ENCODE data around the gene PEX19. TPM values are rescaled to one million over a fixed set of nuclear protein-coding genes. Genes with fewer than 3 reads are reported as not detected.

Gene PEX19
- total and polyA plus RNA-seq, 12 donors: 15.5 to 165 (median 85.0) TPM

DNA sequence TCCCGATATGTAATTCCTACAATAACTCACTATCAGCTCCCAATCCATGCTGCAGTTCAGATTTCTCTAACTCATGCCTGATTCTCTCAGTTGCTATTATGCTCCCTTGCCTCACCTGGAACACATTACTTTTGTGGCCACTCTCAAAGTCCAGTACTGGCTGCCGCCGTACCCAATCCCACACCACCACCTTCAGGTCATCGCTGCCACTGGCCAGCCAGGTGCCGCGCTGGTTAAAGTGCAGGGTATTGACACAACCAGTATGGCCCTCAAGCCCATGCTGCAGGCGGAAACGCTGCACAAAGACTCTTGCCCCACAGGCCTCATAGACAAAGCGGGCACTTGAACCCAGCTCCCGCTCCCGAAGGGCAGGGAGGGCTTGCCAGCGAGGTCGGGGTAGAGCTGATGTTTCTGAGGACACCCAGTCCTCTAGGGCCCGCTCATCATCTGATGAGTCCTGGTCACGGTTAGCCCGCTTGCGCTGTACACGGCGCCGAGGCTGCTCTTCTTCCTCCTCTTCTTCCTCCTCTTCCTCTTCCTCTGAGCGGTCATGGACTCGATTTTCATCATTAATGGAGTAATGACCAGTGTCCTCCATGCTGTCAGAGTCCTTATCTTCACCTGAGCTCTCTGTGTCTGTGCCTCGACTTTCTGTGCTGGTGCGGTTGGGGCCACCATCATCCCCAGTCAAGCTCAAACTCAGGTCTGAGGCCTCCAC lies 45.2 kb downstream of the PEX19 start:
- Histone ChIP-seq H3K27me3 (no peaks in the 10 kb centered on the region), H3K9me3 (replicated peaks in 1 of 3) (no peaks in the 10 kb centered on the region), H3K36me3 (replicated peaks in 1 of 2) (peaks cover 0 to 82% of the 10 kb centered on the region in 2 donors), H3K27ac (no peak overlapping the region), H3K4me1 (replicated peaks in 1 of 2) (peaks cover 5 to 17% of the 10 kb centered on the region in 2 donors), H3K4me3 (no peak overlapping the region)
- intact Hi-C loops (cut with DNase I): loop anchor here in 1 of 2 donors (10.0 kb wide), 1 partner anchor 45 kb away; the partner anchor contains the start of gene CASQ1
- no peak for TF ChIP-seq POLR2A (IDR thresholded peaks at IDR 0.05)
- TF ChIP-seq, protein P1, sequence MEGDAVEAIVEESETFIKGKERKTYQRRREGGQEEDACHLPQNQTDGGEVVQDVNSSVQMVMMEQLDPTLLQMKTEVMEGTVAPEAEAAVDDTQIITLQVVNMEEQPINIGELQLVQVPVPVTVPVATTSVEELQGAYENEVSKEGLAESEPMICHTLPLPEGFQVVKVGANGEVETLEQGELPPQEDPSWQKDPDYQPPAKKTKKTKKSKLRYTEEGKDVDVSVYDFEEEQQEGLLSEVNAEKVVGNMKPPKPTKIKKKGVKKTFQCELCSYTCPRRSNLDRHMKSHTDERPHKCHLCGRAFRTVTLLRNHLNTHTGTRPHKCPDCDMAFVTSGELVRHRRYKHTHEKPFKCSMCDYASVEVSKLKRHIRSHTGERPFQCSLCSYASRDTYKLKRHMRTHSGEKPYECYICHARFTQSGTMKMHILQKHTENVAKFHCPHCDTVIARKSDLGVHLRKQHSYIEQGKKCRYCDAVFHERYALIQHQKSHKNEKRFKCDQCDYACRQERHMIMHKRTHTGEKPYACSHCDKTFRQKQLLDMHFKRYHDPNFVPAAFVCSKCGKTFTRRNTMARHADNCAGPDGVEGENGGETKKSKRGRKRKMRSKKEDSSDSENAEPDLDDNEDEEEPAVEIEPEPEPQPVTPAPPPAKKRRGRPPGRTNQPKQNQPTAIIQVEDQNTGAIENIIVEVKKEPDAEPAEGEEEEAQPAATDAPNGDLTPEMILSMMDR (IDR thresholded peaks at IDR 0.05): no peak
- 93 to 95% (median 95%) methylated on average over 20 to 24 of the region's 24 CpGs for WGBS, 4 donors
- no peak for DNase-seq

- peak in 6 of 7 donors; percentile 61 to 84 (median 80) for DNase-seq
- Histone ChIP-seq H3K9me3 (replicated peaks in 1 of 3) (no peaks in the 10 kb centered on the region), H3K36me3 (replicated peaks in 1 of 2) (peaks cover 0 to 76% of the 10 kb centered on the region in 2 donors), H3K4me1 (replicated peaks in 1 of 2) (peaks cover 5 to 24% of the 10 kb centered on the region in 2 donors), H3K4me3 (no peak overlapping the region), H3K27ac (no peak overlapping the region), H3K27me3 (no peaks in the 10 kb centered on the region)
- TF ChIP-seq, protein P1 (IDR thresholded peaks at IDR 0.05): no peak
- no peak for TF ChIP-seq POLR2A (IDR thresholded peaks at IDR 0.05)
- intact Hi-C loops (cut with DNase I): no loop called here
- 40 to 64% (median 52%) methylated on average over 5 of the region's 5 CpGs for WGBS, 4 donors
Observed at GRCh38 chr1:160238408-160238807, 46.5 kb downstream of the PEX19 start.

DNA sequence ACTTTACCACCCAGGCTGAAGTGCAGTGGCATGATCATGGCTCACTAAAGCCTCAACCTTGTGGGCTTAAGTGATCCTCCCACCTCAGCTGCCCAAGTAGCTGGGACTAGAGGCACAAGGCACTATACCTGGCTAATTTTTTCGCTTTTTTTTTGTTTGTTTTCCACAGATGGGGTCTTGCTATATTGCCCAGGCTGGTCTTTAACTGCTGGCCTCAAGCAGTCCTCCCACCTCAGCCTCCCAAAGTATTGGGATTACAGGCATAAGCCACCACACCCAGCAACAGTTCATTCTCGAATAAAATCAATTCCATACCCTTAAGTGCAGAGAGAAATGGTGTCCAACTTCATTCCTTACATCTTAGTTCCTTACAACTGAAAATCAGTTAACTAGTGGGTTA lies 47.4 kb downstream of the PEX19 start:
- no peak for TF ChIP-seq POLR2A (IDR thresholded peaks at IDR 0.05)
- TF ChIP-seq, protein P1 (IDR thresholded peaks at IDR 0.05): no peak
- H3K9me3 ChIP-seq (replicated peaks in 1 of 3): no peaks in the 10 kb centered on the region
- H3K27me3 ChIP-seq: no peaks in the 10 kb centered on the region
- intact Hi-C loops (cut with DNase I): no loop called here
- no peak overlapping the region for H3K4me3 ChIP-seq
- H3K36me3 ChIP-seq (replicated peaks in 1 of 2): peaks cover 0 to 74% of the 10 kb centered on the region in 2 donors
- H3K27ac ChIP-seq: no peak overlapping the region
- WGBS, 4 donors: 88 to 98% (median 95%) methylated on average over 2 of the region's 2 CpGs
- peaks cover 5 to 24% of the 10 kb centered on the region in 2 donors for H3K4me1 ChIP-seq (replicated peaks in 1 of 2)
- no peak for DNase-seq

DNA sequence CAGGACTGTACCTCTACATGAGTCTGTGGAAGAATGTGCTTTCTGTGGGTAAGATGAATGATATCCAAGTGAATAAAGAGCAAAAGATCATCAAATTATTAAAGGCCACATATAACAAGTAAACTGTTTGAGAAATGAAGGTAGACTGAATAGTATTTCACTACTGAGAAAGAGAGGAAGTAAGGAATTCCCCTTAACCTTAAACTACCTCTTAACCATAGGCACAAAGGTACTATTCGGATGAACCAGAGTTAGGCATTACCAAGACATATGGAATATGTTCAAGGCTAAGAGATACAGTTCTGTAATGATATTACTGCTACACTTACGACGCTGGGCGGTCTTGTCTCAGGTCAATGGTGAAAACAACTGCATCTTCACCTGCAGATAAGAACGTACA lies 48.1 kb downstream of the PEX19 start:
- no peak for DNase-seq
- TF ChIP-seq, protein P1 (IDR thresholded peaks at IDR 0.05): no peak
- TF ChIP-seq POLR2A (IDR thresholded peaks at IDR 0.05): no peak
- Histone ChIP-seq H3K9me3 (replicated peaks in 1 of 3) (no peaks in the 10 kb centered on the region), H3K4me1 (replicated peaks in 1 of 2) (peaks cover 5 to 24% of the 10 kb centered on the region in 2 donors), H3K36me3 (replicated peaks in 1 of 2) (peaks cover 0 to 77% of the 10 kb centered on the region in 2 donors), H3K27ac (no peak overlapping the region), H3K4me3 (no peak overlapping the region), H3K27me3 (no peaks in the 10 kb centered on the region)
- 86 to 91% (median 89%) methylated on average over 5 of the region's 5 CpGs for WGBS, 4 donors
- intact Hi-C loops (cut with DNase I): no loop called here
